OCI-LY1 (cell line): ENCODE measurements around the gene UBALD2.

Source experiments
- H2AFZ ChIP-seq: fragments of 200-600 bp; sonication (generic), shearing (Covaris generic); 2 replicates; pipeline ENCODE4 v1.6.0; 2014; ENCODE audit warnings: antibody characterized with exemption, mild to moderate bottlenecking, low read length
- H3F3A ChIP-seq: fragments of 200-600 bp; sonication (generic), shearing (Covaris generic); 2 replicates; pipeline ENCODE4 v1.6.0; 2014; ENCODE audit warnings: mild to moderate bottlenecking, antibody characterized with exemption, low read length, moderate library complexity; ENCODE audit not compliant: insufficient read depth
- H3K27ac ChIP-seq: fragments of 200-600 bp; sonication (generic); 2 replicates; pipeline ENCODE4 v1.5.1; 2014; ENCODE audit warnings: low read length, mixed run types, mild to moderate bottlenecking, low read depth; ENCODE audit not compliant: poor library complexity, severe bottlenecking
- H3K27me3 ChIP-seq: fragments of 200-600 bp; sonication (generic); 2 replicates; pipeline ENCODE4 v1.6.0; 2014; ENCODE audit warnings: antibody characterized with exemption, mild to moderate bottlenecking, low read length, moderate library complexity; ENCODE audit not compliant: insufficient read depth
- H3K36me3 ChIP-seq: fragments of 200-600 bp; sonication (generic); 2 replicates; pipeline ENCODE4 v1.6.1; 2014; ENCODE audit warnings: mild to moderate bottlenecking, antibody characterized with exemption, low read length, moderate library complexity, mixed read lengths; ENCODE audit not compliant: insufficient read depth
- H3K4me1 ChIP-seq: fragments of 200-600 bp; sonication (generic); 2 replicates; pipeline ENCODE4 v1.5.1; 2014; ENCODE audit warnings: mild to moderate bottlenecking, low read length, moderate library complexity; ENCODE audit not compliant: insufficient read depth, severe bottlenecking
- H3K4me2 ChIP-seq: fragments of 200-600 bp; sonication (generic), shearing (Covaris generic); 2 replicates; pipeline ENCODE4 v1.6.1; 2014; ENCODE audit warnings: low read length
- H3K4me3 ChIP-seq: fragments of 200-600 bp; sonication (generic); 2 replicates; pipeline ENCODE4 v1.5.1; 2014; ENCODE audit warnings: low read length, low read depth, mild to moderate bottlenecking, mixed read lengths; ENCODE audit not compliant: poor library complexity, severe bottlenecking
- H3K79me2 ChIP-seq: fragments of 200-600 bp; shearing (Covaris generic); 2 replicates; pipeline ENCODE4 v1.6.1; 2016; ENCODE audit warnings: mixed run types, low read length, mixed read lengths; ENCODE audit not compliant: insufficient read depth
- H3K9ac ChIP-seq: fragments of 200-600 bp; sonication (generic), shearing (Covaris generic); 2 replicates; pipeline ENCODE4 v1.6.1; 2014; ENCODE audit warnings: mild to moderate bottlenecking, low read length, mixed read lengths
- H3K9me2 ChIP-seq: fragments of 200-600 bp; sonication (generic), shearing (Covaris generic); 2 replicates; pipeline ENCODE4 v1.6.1; 2014; ENCODE audit warnings: low read depth, mild to moderate bottlenecking, low read length, mixed read lengths
- H3K9me3 ChIP-seq: fragments of 200-600 bp; shearing (Covaris generic); 2 replicates; pipeline ENCODE4 v1.6.1; 2014; ENCODE audit warnings: low read length, mixed read lengths
- H4K20me1 ChIP-seq: fragments of 200-600 bp; sonication (generic), shearing (Covaris generic); 2 replicates; pipeline ENCODE4 v1.6.0; 2016; ENCODE audit warnings: mild to moderate bottlenecking, low read length; ENCODE audit not compliant: insufficient read depth
- CTCF ChIP-seq: fragments of 200-600 bp; sonication (generic), shearing (Covaris generic); IDR thresholded peaks from 2 replicates; pipeline ENCODE4 v1.5.1; 2017; ENCODE audit warnings: mild to moderate bottlenecking, antibody characterized with exemption, low read length, moderate library complexity, mixed read lengths
- EZH2 ChIP-seq: fragments of 200-600 bp; sonication (generic), shearing (Covaris generic); IDR thresholded peaks from 2 replicates; pipeline ENCODE4 v1.8.0; 2017; ENCODE audit warnings: borderline replicate concordance, mixed run types, mild to moderate bottlenecking, antibody characterized with exemption, low read length, moderate library complexity, mixed read lengths

The UBALD2 gene

GRCh38 chr17:76262732-76263344 is 2.3 kb upstream of the UBALD2 start:
- peak overlapping the region; percentile 67 for H3K27ac ChIP-seq
- H2AFZ ChIP-seq, result no peak overlapping the region

GRCh38 chr17:76263896-76264295 is 1.3 kb upstream of the UBALD2 start:
- Histone ChIP-seq H3K9me3 (no peaks in the 10 kb centered on the region), H3K4me1 (peaks cover 69% of the 10 kb centered on the region), H4K20me1 (no peaks in the 10 kb centered on the region), H3K9ac (no peak overlapping the region), H3F3A (no peaks in the 10 kb centered on the region), H3K27ac (peak overlapping the region; percentile 67), H3K79me2 (no peaks in the 10 kb centered on the region), H3K4me3 (no peak overlapping the region), H3K9me2 (no peaks in the 10 kb centered on the region), H3K27me3 (no peaks in the 10 kb centered on the region), H3K36me3 (peaks cover 16% of the 10 kb centered on the region; the same call in 1 of the 2 replicates), H3K4me2 (peak overlapping the region; percentile 61; the same call in 1 of the 2 replicates), H2AFZ (no peak overlapping the region)
- TF ChIP-seq EZH2, result no peak
- TF ChIP-seq CTCF, result no peak

More at GRCh38 chr17:76262732-76263344, 2.3 kb upstream of the UBALD2 start:
- Histone ChIP-seq H3F3A (no peaks in the 10 kb centered on the region), H3K4me3 (no peak overlapping the region), H3K4me2 (peak overlapping the region; percentile 44; the same call in 1 of the 2 replicates), H3K4me1 (peaks cover 66% of the 10 kb centered on the region), H3K36me3 (peaks cover 11% of the 10 kb centered on the region; the same call in 1 of the 2 replicates), H3K9me2 (no peaks in the 10 kb centered on the region), H4K20me1 (no peaks in the 10 kb centered on the region), H3K79me2 (no peaks in the 10 kb centered on the region), H3K9me3 (no peaks in the 10 kb centered on the region), H3K9ac (peak overlapping the region; percentile 8; the same call in 1 of the 2 replicates), H3K27me3 (no peaks in the 10 kb centered on the region)
- TF ChIP-seq CTCF (no peak), EZH2 (no peak)

- H2AFZ ChIP-seq, result no peak overlapping the region
- peak overlapping the region; percentile 67 for H3K27ac ChIP-seq
Observed at GRCh38 chr17:76264425-76264754, 758 bp upstream of the UBALD2 start.

More at GRCh38 chr17:76264425-76264754, 758 bp upstream of the UBALD2 start:
- Histone ChIP-seq H3K27me3 (no peaks in the 10 kb centered on the region), H4K20me1 (no peaks in the 10 kb centered on the region), H3K4me2 (peak overlapping the region; percentile 61), H3K36me3 (peaks cover 21% of the 10 kb centered on the region; the same call in 1 of the 2 replicates), H3K9me3 (no peaks in the 10 kb centered on the region), H3K4me1 (peaks cover 69% of the 10 kb centered on the region), H3K9ac (peak overlapping the region; percentile 13; the same call in 1 of the 2 replicates), H3F3A (no peaks in the 10 kb centered on the region), H3K4me3 (peak overlapping the region; percentile 31), H3K9me2 (no peaks in the 10 kb centered on the region), H3K79me2 (no peaks in the 10 kb centered on the region)
- no peak for TF ChIP-seq EZH2
- TF ChIP-seq CTCF, result no peak
